ENCODE results near the gene OSTN. TPM values are rescaled to one million over a fixed set of nuclear protein-coding genes. Genes with fewer than 3 reads are reported as not detected.

Gene OSTN
- total RNA-seq, 1 donor from 2014 or later: 0.36 TPM

- Histone ChIP-seq H3K4me1 (no peaks in the 10 kb centered on the region), H3K36me3 (no peaks in the 10 kb centered on the region), H3K27me3 (ENCODE audit: low read depth) (no peaks in the 10 kb centered on the region), H3K4me3 (no peak overlapping the region), H3K27ac (replicated peaks) (no peak overlapping the region), H3K9me3 (replicated peaks) (no peaks in the 10 kb centered on the region)
- no peak for DNase-seq
- intact Hi-C loops (cut with micrococcal nuclease): no loop called here
- TF ChIP-seq CTCF (IDR thresholded peaks at IDR 0.05; ENCODE audit: borderline replicate concordance): no peak
Measured at GRCh38 chr3:191254098-191254873, 55.2 kb downstream of the OSTN start.

- no peak overlapping the region for H3K4me3 ChIP-seq
- H3K27ac ChIP-seq (replicated peaks): no peak overlapping the region
- H3K27me3 ChIP-seq (ENCODE audit: low read depth): no peaks in the 10 kb centered on the region
- no peak for TF ChIP-seq CTCF (IDR thresholded peaks at IDR 0.05; ENCODE audit: borderline replicate concordance)
- H3K36me3 ChIP-seq: no peaks in the 10 kb centered on the region
- no peaks in the 10 kb centered on the region for H3K9me3 ChIP-seq (replicated peaks)
- no peaks in the 10 kb centered on the region for H3K4me1 ChIP-seq
- intact Hi-C loops (cut with micrococcal nuclease): no loop called here
- no peak for DNase-seq
Measured at GRCh38 chr3:191255156-191255555, 56.1 kb downstream of the OSTN start.

- intact Hi-C loops (cut with micrococcal nuclease): no loop called here
Measured at GRCh38 chr3:191256405-191256804, 57.4 kb downstream of the OSTN start.

GRCh38 chr3:191257286-191257685 lies 58.2 kb downstream of the OSTN start:
- Histone ChIP-seq H3K36me3 (no peaks in the 10 kb centered on the region), H3K9me3 (replicated peaks) (no peaks in the 10 kb centered on the region), H3K4me1 (no peaks in the 10 kb centered on the region), H3K4me3 (no peak overlapping the region), H3K27me3 (ENCODE audit: low read depth) (no peaks in the 10 kb centered on the region), H3K27ac (replicated peaks) (no peak overlapping the region)
- intact Hi-C loops (cut with micrococcal nuclease): no loop called here
- no peak for TF ChIP-seq CTCF (IDR thresholded peaks at IDR 0.05; ENCODE audit: borderline replicate concordance)
- no peak for DNase-seq

More at GRCh38 chr3:191256405-191256804, 57.4 kb downstream of the OSTN start:
- Histone ChIP-seq H3K4me1 (no peaks in the 10 kb centered on the region), H3K9me3 (replicated peaks) (no peaks in the 10 kb centered on the region), H3K36me3 (no peaks in the 10 kb centered on the region), H3K4me3 (no peak overlapping the region), H3K27ac (replicated peaks) (no peak overlapping the region), H3K27me3 (ENCODE audit: low read depth) (no peaks in the 10 kb centered on the region)
- no peak for TF ChIP-seq CTCF (IDR thresholded peaks at IDR 0.05; ENCODE audit: borderline replicate concordance)
- no peak for DNase-seq

GRCh38 chr3:191259486-191259885 lies 60.4 kb downstream of the OSTN start:
- no peaks in the 10 kb centered on the region for H3K27me3 ChIP-seq (ENCODE audit: low read depth)
- H3K4me1 ChIP-seq: no peaks in the 10 kb centered on the region
- intact Hi-C loops (cut with micrococcal nuclease): no loop called here
- H3K9me3 ChIP-seq (replicated peaks): no peaks in the 10 kb centered on the region
- no peak overlapping the region for H3K4me3 ChIP-seq
- no peaks in the 10 kb centered on the region for H3K36me3 ChIP-seq
- H3K27ac ChIP-seq (replicated peaks): no peak overlapping the region
- no peak for TF ChIP-seq CTCF (IDR thresholded peaks at IDR 0.05; ENCODE audit: borderline replicate concordance)
- no peak for DNase-seq

Measured in left ventricle myocardium inferior (tissue), 1 donor.